IMR-90 (cell line): Measurements from ENCODE around the gene EYS. TPM values are rescaled to one million over a fixed set of nuclear protein-coding genes. Genes with fewer than 3 reads are reported as not detected.

Experiments
- ATAC-seq: fragments of 200-7000 bp; cut with Tn5 transposase; 2 replicates; pipeline ENCODE4 v1.9.1; 2020; ENCODE audit warnings: low read depth, mild to moderate bottlenecking, moderate library complexity
- BruUV-seq: library from RNA; stranded (reverse); fragments of 400-500 nt; replicated peaks from 2 replicates; lab custom pipeline; 2021; lab: Mats Ljungman, UMichigan
- CTCF ChIA-PET: fragments of 300-600 bp; formaldehyde crosslinking; extraction: SDS; loops from one replicate; lab custom pipeline; 2021; ENCODE audit warnings: antibody characterized with exemption; lab: Yijun Ruan, JAX
- POLR2A ChIA-PET: fragments of 300-600 bp; sonication (Branson Sonifier 250); formaldehyde crosslinking; loops from one replicate; lab custom pipeline; 2022; ENCODE audit warnings: antibody characterized with exemption; ENCODE audit not compliant: unreplicated experiment; lab: Charles Lee
- DNase-seq: peaks from one replicate; pipeline ENCODE4 v3.0.0; 2013
- H2AFZ ChIP-seq: replicated peaks from 2 replicates; pipeline ENCODE3; 2013; ENCODE audit warnings: low read length, mild to moderate bottlenecking; ENCODE audit not compliant: poor library complexity
- H2AK5ac ChIP-seq: 2 replicates; pipeline ENCODE4 v1.6.1; 2013; ENCODE audit warnings: low read depth, low read length, inconsistent platforms
- H2AK9ac ChIP-seq: replicated peaks from 2 replicates; pipeline ENCODE3; 2013; ENCODE audit warnings: mild to moderate bottlenecking, low read depth, low read length, moderate library complexity; ENCODE audit not compliant: poor library complexity
- H2BK120ac ChIP-seq: 2 replicates; pipeline ENCODE4 v1.6.1; 2013; ENCODE audit warnings: low read depth, low read length, inconsistent platforms
- H2BK15ac ChIP-seq: 3 replicates; pipeline ENCODE4 v1.6.1; 2013; ENCODE audit warnings: low read depth, low read length, inconsistent platforms
- H2BK20ac ChIP-seq: 2 replicates; pipeline ENCODE4 v1.6.1; 2013; ENCODE audit warnings: low read depth, mild to moderate bottlenecking, inconsistent platforms, low read length, moderate library complexity
- H2BK5ac ChIP-seq: 2 replicates; pipeline ENCODE4 v1.6.1; 2013; ENCODE audit warnings: mild to moderate bottlenecking, low read depth, low read length, inconsistent platforms; ENCODE audit not compliant: poor library complexity, severe bottlenecking
- H3K14ac ChIP-seq: replicated peaks from 2 replicates; pipeline ENCODE4 v1.6.1; 2013; ENCODE audit warnings: low read depth, low read length, inconsistent platforms
- H3K18ac ChIP-seq: 2 replicates; pipeline ENCODE4 v1.6.1; 2013; ENCODE audit warnings: low read depth, low read length, control low read depth
- H3K23ac ChIP-seq: 2 replicates; pipeline ENCODE4 v1.6.1; 2013; ENCODE audit warnings: low read depth, low read length, inconsistent platforms
- H3K27ac ChIP-seq: 2 replicates; pipeline ENCODE4 v1.5.1; 2013; ENCODE audit warnings: mild to moderate bottlenecking, control low read depth, low read length; ENCODE audit not compliant: insufficient read depth
- H3K27me3 ChIP-seq: 2 replicates; pipeline ENCODE4 v1.6.1; 2013; ENCODE audit warnings: low read length; ENCODE audit not compliant: control insufficient read depth, insufficient read depth
- H3K36me3 ChIP-seq: 2 replicates; pipeline ENCODE4 v1.6.1; 2013; ENCODE audit warnings: low read length, mixed read lengths; ENCODE audit not compliant: control insufficient read depth, insufficient read depth
- H3K4ac ChIP-seq: 2 replicates; pipeline ENCODE4 v1.6.1; 2013; ENCODE audit warnings: low read depth, low read length, inconsistent platforms
- H3K4me1 ChIP-seq: 2 replicates; pipeline ENCODE4 v1.6.1; 2013; ENCODE audit warnings: low read length, mixed read lengths; ENCODE audit not compliant: control insufficient read depth, insufficient read depth
- H3K4me2 ChIP-seq: 2 replicates; pipeline ENCODE4 v1.6.1; 2013; ENCODE audit warnings: low read depth, mild to moderate bottlenecking, control low read depth, low read length, moderate library complexity
- H3K4me3 ChIP-seq: 2 replicates; pipeline ENCODE4 v1.5.1; 2013; ENCODE audit warnings: low read depth, mild to moderate bottlenecking, control low read depth, low read length, moderate library complexity; ENCODE audit not compliant: insufficient read depth
- H3K56ac ChIP-seq: 2 replicates; pipeline ENCODE4 v1.6.1; 2013; ENCODE audit warnings: low read length, inconsistent platforms; ENCODE audit not compliant: insufficient read depth; ENCODE audit errors: extremely low read depth
- H3K79me1 ChIP-seq, 2 experiments: 2 replicates each; pipeline ENCODE4 v1.6.1; 2013; ENCODE audit warnings: low read length in 2 of 2, inconsistent platforms in 1 of 2, low read depth in 1 of 2
- H3K9ac ChIP-seq: 2 replicates; pipeline ENCODE4 v1.6.1; 2013; ENCODE audit warnings: low read depth, low read length, control low read depth
- H3K9me1 ChIP-seq: 2 replicates; pipeline ENCODE4 v1.6.1; 2013; ENCODE audit warnings: low read length, inconsistent platforms; ENCODE audit not compliant: insufficient read depth
- H3K9me3 ChIP-seq: 2 replicates; pipeline ENCODE4 v1.6.1; 2013; ENCODE audit warnings: low read length; ENCODE audit not compliant: control insufficient read depth, insufficient read depth
- H4K20me1 ChIP-seq: 2 replicates; pipeline ENCODE4 v1.6.1; 2013; ENCODE audit warnings: low read length, inconsistent platforms; ENCODE audit not compliant: insufficient read depth
- H4K5ac ChIP-seq: 2 replicates; pipeline ENCODE4 v1.6.1; 2013; ENCODE audit warnings: mild to moderate bottlenecking, low read depth, low read length, control low read depth
- H4K8ac ChIP-seq, 2 experiments: 2 replicates each; pipeline ENCODE4 v1.6.1; 2013; ENCODE audit warnings: low read depth in 2 of 2, low read length in 2 of 2, control low read depth in 1 of 2, inconsistent platforms in 1 of 2
- H4K91ac ChIP-seq: 2 replicates; pipeline ENCODE4 v1.6.1; 2013; ENCODE audit warnings: low read depth, low read length, inconsistent platforms; ENCODE audit not compliant: insufficient read depth
- BHLHE40 ChIP-seq: fragments of 150-350 bp; IDR thresholded peaks from 2 replicates; pipeline ENCODE4 v1.6.1; 2016; ENCODE audit warnings: mild to moderate bottlenecking, low read depth, low read length
- CEBPB ChIP-seq: IDR thresholded peaks from 2 replicates; pipeline ENCODE4 v1.6.1; 2012; ENCODE audit warnings: low read depth, low read length, improper control_type of control experiment
- CHD1 ChIP-seq: IDR thresholded peaks from 2 replicates; pipeline ENCODE4 v1.6.1; 2012; ENCODE audit warnings: low read depth, low read length, improper control_type of control experiment
- CTCF ChIP-seq: conservative IDR thresholded peaks from 2 replicates; pipeline ENCODE4 v1.5.1; 2012; ENCODE audit warnings: mild to moderate bottlenecking, low read depth, low read length, improper control_type of control experiment
- FOS ChIP-seq: fragments of 150-350 bp; IDR thresholded peaks from 2 replicates; pipeline ENCODE4 v1.6.1; 2016; ENCODE audit warnings: low read depth, low read length
- MAFK ChIP-seq: IDR thresholded peaks from 2 replicates; pipeline ENCODE4 v1.6.1; 2012; ENCODE audit warnings: low read depth, low read length, improper control_type of control experiment
- MAZ ChIP-seq: IDR thresholded peaks from 2 replicates; pipeline ENCODE4 v1.6.1; 2012; ENCODE audit warnings: low read depth, mild to moderate bottlenecking, low read length, improper control_type of control experiment, moderate library complexity, borderline replicate concordance
- MXI1 ChIP-seq: IDR thresholded peaks from 2 replicates; pipeline ENCODE4 v1.6.1; 2012; ENCODE audit warnings: low read depth, mild to moderate bottlenecking, low read length, moderate library complexity, borderline replicate concordance
- NFE2L2 ChIP-seq: fragments of 150-350 bp; IDR thresholded peaks from 2 replicates; pipeline ENCODE4 v1.6.1; 2016; ENCODE audit warnings: low read depth, mild to moderate bottlenecking, low read length
- POLR2A ChIP-seq: IDR thresholded peaks from 2 replicates; pipeline ENCODE4 v1.6.1; 2012; ENCODE audit warnings: mild to moderate bottlenecking, low read depth, low read length
- RAD21 ChIP-seq: IDR thresholded peaks from 2 replicates; pipeline ENCODE4 v1.6.1; 2012; ENCODE audit warnings: low read length, improper control_type of control experiment
- RCOR1 ChIP-seq: IDR thresholded peaks from 2 replicates; pipeline ENCODE4 v1.6.1; 2012; ENCODE audit warnings: mild to moderate bottlenecking, low read length, improper control_type of control experiment; ENCODE audit not compliant: insufficient replicate concordance
- RFX5 ChIP-seq: IDR thresholded peaks from 2 replicates; pipeline ENCODE4 v1.8.0; 2012; ENCODE audit warnings: low read depth, mild to moderate bottlenecking, low read length, moderate library complexity
- SMC3 ChIP-seq: fragments of 150-350 bp; IDR thresholded peaks from 2 replicates; pipeline ENCODE4 v1.6.1; 2016; ENCODE audit warnings: low read depth, mild to moderate bottlenecking, antibody characterized with exemption, low read length, moderate library complexity
- USF2 ChIP-seq: fragments of 150-350 bp; IDR thresholded peaks from 2 replicates; pipeline ENCODE4 v1.6.1; 2017; ENCODE audit warnings: mild to moderate bottlenecking, antibody characterized with exemption, low read length, low read depth
- WGBS, 2 experiments: methylation state at CpG; one replicate each; pipeline versions ENCODE4 v1.1.5 to v1.1.7; 2013; ENCODE audit warnings: missing lambda C conversion rate in 2 of 2; ENCODE audit not compliant: insufficient read length in 1 of 2; ENCODE audit errors: extremely low coverage in 2 of 2; 5-methylcytosine and 5-hydroxymethylcytosine counted together
- dilution Hi-C: fragments of 300-500 bp; cut with HindIII; formaldehyde crosslinking; loops from one replicate; pipeline ENCODE4 v1.14.3; 2018; ENCODE audit warnings: low sequenced_read_pairs; ENCODE audit not compliant: unreplicated experiment
- in situ Hi-C: fragments of 300-500 bp; cut with MboI; formaldehyde crosslinking; loops from 3 replicates; pipeline ENCODE4 v1.14.3; 2019; ENCODE audit warnings: low sequenced_read_pairs, inconsistent platforms, mixed read lengths
- intact Hi-C: fragments of 100-400 bp; cut with micrococcal nuclease; formaldehyde crosslinking; loops from 2 replicates; pipeline ENCODE4 v1.10.0; 2022
- polyA plus RNA-seq, 3 experiments: library from polyadenylated mRNA; depleted of rRNA; stranded (reverse); fragments of >200 nt; gene quantifications; 2 replicates each; pipeline ENCODE4 v1.2.3, GENCODE V29; 2012; ENCODE audit warnings: low replicate concordance in 1 of 3
- total RNA-seq: library from RNA; depleted of rRNA; stranded (reverse); fragments of >200 nt; gene quantifications from 2 replicates; pipeline ENCODE4 v1.2.3, GENCODE V29; 2012
- TF ChIP-seq, protein P1 (sequence below): fragments of 150-350 bp; IDR thresholded peaks from 2 replicates; pipeline ENCODE4 v1.6.1; 2016; ENCODE audit warnings: low read depth, mild to moderate bottlenecking, low read length, moderate library complexity, borderline replicate concordance

EYS gene
- total and polyA plus RNA-seq, 2 of the 4 experiments (the other 2 are of a cell fraction), result under 0.01 TPM; not detected in 1

DNA sequence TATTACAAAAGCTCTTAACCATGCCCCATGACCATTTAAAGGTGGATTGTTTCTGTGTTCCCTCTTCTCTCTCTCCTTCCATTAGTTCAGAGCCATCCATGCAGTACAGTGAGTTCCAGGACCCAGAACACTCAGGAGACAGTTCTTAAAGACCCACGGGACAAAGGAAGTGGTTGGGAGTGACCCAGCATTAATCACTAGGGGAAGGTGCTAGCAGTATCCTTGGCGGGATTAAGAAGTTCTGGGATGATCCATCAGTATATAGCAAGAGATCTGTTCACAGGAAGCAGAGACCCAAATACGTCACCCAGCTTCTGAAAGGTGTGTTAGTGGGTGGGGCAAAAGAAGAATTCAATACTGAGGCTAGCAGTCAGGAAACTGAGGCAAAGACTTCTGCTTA is 1917.3 kb downstream of the EYS start:
- ChIA-PET POLR2A (no interaction called here), CTCF (interaction anchor here (2.1 kb wide), 1 partner anchor 13 kb away, joined by 6 read pairs; no protein-coding TSS in a partner anchor)
- no peak overlapping the region for H4K5ac ChIP-seq
- H3K18ac ChIP-seq, result no peak overlapping the region
- H3K14ac ChIP-seq, result no peak overlapping the region
- dilution Hi-C loops (no loop called here), intact Hi-C loops (no loop called here), in situ Hi-C loops (no loop called here)
- no peak for TF ChIP-seq SMC3
- TF ChIP-seq RFX5, result no peak
- TF ChIP-seq RAD21, result no peak
- TF ChIP-seq MAFK, result no peak
- TF ChIP-seq, protein P1, sequence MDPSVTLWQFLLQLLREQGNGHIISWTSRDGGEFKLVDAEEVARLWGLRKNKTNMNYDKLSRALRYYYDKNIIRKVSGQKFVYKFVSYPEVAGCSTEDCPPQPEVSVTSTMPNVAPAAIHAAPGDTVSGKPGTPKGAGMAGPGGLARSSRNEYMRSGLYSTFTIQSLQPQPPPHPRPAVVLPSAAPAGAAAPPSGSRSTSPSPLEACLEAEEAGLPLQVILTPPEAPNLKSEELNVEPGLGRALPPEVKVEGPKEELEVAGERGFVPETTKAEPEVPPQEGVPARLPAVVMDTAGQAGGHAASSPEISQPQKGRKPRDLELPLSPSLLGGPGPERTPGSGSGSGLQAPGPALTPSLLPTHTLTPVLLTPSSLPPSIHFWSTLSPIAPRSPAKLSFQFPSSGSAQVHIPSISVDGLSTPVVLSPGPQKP, result no peak
- TF ChIP-seq POLR2A, result no peak
- TF ChIP-seq NFE2L2, result no peak
- TF ChIP-seq CTCF, result no peak
- no peak for TF ChIP-seq CHD1
- no peak for TF ChIP-seq MAZ
- TF ChIP-seq MXI1, result no peak
- TF ChIP-seq RCOR1, result no peak
- TF ChIP-seq BHLHE40, result no peak
- no peak for TF ChIP-seq USF2
- TF ChIP-seq FOS, result no peak
- TF ChIP-seq CEBPB, result no peak
- H2BK20ac ChIP-seq, result no peak overlapping the region
- H3K79me1 ChIP-seq, result no peaks in the 10 kb centered on the region
- H3K9me3 ChIP-seq, result no peaks in the 10 kb centered on the region
- H2BK5ac ChIP-seq, result no peak overlapping the region
- no peak overlapping the region for H3K9ac ChIP-seq
- H3K4ac ChIP-seq, result no peak overlapping the region
- no peak overlapping the region for H3K4me3 ChIP-seq
- no peak overlapping the region for H4K8ac ChIP-seq
- no peak overlapping the region for H2BK120ac ChIP-seq
- no peak overlapping the region for H3K27ac ChIP-seq
- no TSS peak for BruUV-seq
- no peak overlapping the region for H2AFZ ChIP-seq
- no peak overlapping the region for H3K23ac ChIP-seq
- H4K91ac ChIP-seq, result no peak overlapping the region
- no peak overlapping the region for H2BK15ac ChIP-seq
- H2AK9ac ChIP-seq, result no peak overlapping the region
- H3K4me2 ChIP-seq, result no peak overlapping the region
- WGBS, 2 experiments, result 82% methylated on average over 2 of the region's 3 CpGs; no CpG with 5 or more reads in 1 of the 2 experiments
- DNase-seq, result no peak
- H2AK5ac ChIP-seq, result no peak overlapping the region
- no peak overlapping the region for H3K56ac ChIP-seq
- 0 out of 2 replicates have a peak, but pooled peaks cover 3% of the 10 kb centered on the region for H3K9me1 ChIP-seq
- H3K4me1 ChIP-seq, result peaks cover 1% of the 10 kb centered on the region; the same call in 1 of the 2 replicates
- H3K27me3 ChIP-seq, result no peaks in the 10 kb centered on the region
- ATAC-seq, result no peak
- H4K20me1 ChIP-seq, result no peaks in the 10 kb centered on the region
- H3K36me3 ChIP-seq, result no peaks in the 10 kb centered on the region
